Activated CD4-positive, alpha-beta memory T cell treated with anti-CD3 and anti-CD28 coated beads, Interleukin-2, amount 10 ng/mL, durations not matched to agents 7 days and 5 days (primary cell): Measurements from ENCODE around the gene TRIM74. TPM values are rescaled to one million over a fixed set of nuclear protein-coding genes. Genes with fewer than 3 reads are reported as not detected.
"Not testable (repeated sequence)": the region's sequence is repeated elsewhere in the genome, so short reads cannot be mapped to it uniquely, and the experiment has no call there.

ENCODE experiments used
- CTCF ChIA-PET: fragments of 350-600 bp; sonication (Branson Sonifier 250); formaldehyde crosslinking; loops from one replicate; lab custom pipeline; 2021; ENCODE audit warnings: antibody characterized with exemption, inconsistent platforms; lab: Charles Lee
- POLR2A ChIA-PET: fragments of 350-600 bp; sonication (Branson Sonifier 250); formaldehyde crosslinking; loops from one replicate; lab custom pipeline; 2021; ENCODE audit warnings: antibody characterized with exemption; lab: Charles Lee
- DNase-seq: peaks from one replicate; pipeline ENCODE4 v3.0.0-alpha.2; 2020
- H3K27ac Mint-ChIP-seq: one replicate; pipeline ENCODE4 v1.8.0; 2021; ENCODE audit warnings: mild to moderate bottlenecking, mixed read lengths
- H3K27me3 Mint-ChIP-seq: one replicate; pipeline ENCODE4 v1.8.0; 2021; ENCODE audit warnings: mixed read lengths
- H3K36me3 Mint-ChIP-seq: one replicate; pipeline ENCODE4 v1.8.0; 2021; ENCODE audit warnings: low read depth, mixed read lengths
- H3K4me1 Mint-ChIP-seq: one replicate; pipeline ENCODE4 v1.8.0; 2021; ENCODE audit warnings: mixed read lengths
- H3K4me3 Mint-ChIP-seq: one replicate; pipeline ENCODE4 v1.8.0; 2021; ENCODE audit warnings: mild to moderate bottlenecking, mixed read lengths
- H3K9me3 Mint-ChIP-seq: one replicate; pipeline ENCODE4 v1.8.0; 2021; ENCODE audit warnings: mixed read lengths
- total RNA-seq, 2 experiments: library from RNA; stranded (reverse); gene quantifications; one replicate each; pipeline ENCODE4 v1.2.3, GENCODE V29; 2021

TRIM74 gene
- total RNA-seq, 2 experiments from 2014 or later = 1.9 to 2.5 TPM

DNA sequence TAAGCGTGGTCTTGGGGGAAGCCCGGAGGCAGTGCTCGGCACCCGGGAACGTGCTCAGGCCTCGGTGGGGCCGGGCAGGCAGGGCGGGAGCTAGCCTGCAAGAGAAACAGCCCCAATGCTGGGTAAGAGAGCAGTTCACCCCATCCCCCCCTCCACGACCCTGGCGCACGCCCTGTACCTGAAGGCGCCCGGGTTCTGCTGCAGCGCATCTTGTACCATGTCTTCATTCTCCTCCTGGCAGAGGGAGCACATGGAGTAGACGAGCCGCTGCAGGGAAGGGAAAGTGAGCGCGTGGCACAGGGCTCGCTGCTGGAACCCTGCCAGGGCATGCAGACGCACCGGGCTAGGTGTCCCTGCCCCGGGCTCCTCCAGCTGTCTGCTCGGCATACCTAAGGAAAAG is 20.6 kb downstream of the TRIM74 start:
- H3K4me1 Mint-ChIP-seq, H3K27ac Mint-ChIP-seq, H3K9me3 Mint-ChIP-seq, POLR2A ChIA-PET, H3K4me3 Mint-ChIP-seq, DNase-seq, CTCF ChIA-PET, H3K27me3 Mint-ChIP-seq: not testable (repeated sequence)
- peaks cover 14% of the 10 kb centered on the region for H3K36me3 Mint-ChIP-seq

DNA sequence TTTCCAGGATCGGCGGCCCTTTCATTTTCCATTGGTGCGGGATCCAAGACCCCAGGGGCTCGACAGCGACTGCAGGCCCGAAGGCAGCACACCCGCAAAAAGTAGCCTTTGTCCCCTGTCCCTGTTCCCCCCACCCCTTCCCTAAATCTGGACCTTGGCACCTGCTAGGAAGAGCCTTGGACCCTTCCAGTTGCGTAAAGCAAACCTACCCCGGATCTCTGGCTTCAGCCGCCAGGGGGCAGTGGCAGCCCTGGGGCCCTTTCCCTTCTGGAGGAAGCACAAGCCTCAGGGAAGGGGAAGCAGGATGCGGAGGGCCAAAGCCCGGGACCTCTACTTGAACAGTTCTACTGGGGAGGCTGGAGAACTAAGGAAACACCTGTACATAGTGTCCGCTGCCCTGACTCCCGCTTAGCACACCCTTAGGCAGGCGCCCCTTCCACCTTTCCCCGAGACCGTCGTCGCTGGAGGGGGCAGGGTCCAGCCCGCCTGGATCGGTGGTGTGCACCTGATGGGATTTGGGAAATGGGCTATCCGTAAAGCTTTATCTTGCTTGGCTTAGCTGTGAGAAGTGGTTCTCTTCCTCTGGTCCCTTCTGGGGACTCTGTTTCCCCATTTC is 23.0 kb downstream of the TRIM74 start:
- peaks cover 20% of the 10 kb centered on the region for H3K36me3 Mint-ChIP-seq
- H3K4me1 Mint-ChIP-seq, POLR2A ChIA-PET, H3K27me3 Mint-ChIP-seq, H3K27ac Mint-ChIP-seq, CTCF ChIA-PET, H3K9me3 Mint-ChIP-seq, DNase-seq, H3K4me3 Mint-ChIP-seq: not testable (repeated sequence)

DNA sequence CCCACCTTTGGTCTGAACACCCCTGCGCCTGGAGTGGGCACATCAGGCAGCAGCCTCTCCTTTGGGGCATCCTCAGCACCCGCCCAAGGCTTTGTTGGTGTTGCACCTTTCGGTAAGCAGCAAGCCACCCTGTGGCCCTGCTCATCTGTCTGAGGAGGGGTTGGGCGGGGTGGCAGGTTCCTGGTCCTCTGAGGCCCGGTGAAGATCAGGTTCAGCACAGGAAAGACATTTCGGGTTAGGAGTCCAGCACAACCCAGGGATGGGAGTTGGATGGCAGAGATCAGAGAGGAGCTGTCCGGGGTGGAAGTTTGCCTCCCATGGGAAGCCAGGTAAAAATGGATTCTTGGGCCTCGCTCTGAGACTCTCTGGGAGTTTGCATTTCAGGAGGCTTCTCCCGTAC is 23.7 kb downstream of the TRIM74 start:
- DNase-seq, POLR2A ChIA-PET, H3K4me1 Mint-ChIP-seq, H3K4me3 Mint-ChIP-seq, CTCF ChIA-PET, H3K9me3 Mint-ChIP-seq, H3K27me3 Mint-ChIP-seq, H3K27ac Mint-ChIP-seq: not testable (repeated sequence)
- peaks cover 22% of the 10 kb centered on the region for H3K36me3 Mint-ChIP-seq

DNA sequence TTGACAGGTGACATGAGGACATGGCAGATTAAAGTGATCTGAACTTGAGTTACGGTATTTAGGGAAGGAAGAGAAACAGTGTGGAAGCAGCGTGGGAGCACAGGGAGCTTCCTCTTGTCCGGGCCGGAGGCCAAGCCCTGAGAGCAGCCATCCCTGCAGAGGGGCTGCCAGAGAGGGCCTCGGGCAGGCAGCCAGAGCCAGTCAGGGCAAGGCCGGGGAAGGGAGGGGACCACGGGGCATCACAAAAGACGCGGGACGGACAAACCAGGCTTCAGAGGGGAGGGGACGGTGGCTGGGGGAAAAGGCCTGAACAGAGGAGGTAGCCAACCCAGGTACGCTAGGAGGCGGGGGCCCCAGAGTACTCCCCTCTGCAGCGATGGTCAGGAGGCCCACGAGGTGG is 24.3 kb downstream of the TRIM74 start:
- H3K27ac Mint-ChIP-seq, H3K9me3 Mint-ChIP-seq, H3K27me3 Mint-ChIP-seq, H3K4me1 Mint-ChIP-seq, POLR2A ChIA-PET, DNase-seq, CTCF ChIA-PET, H3K4me3 Mint-ChIP-seq: not testable (repeated sequence)
- H3K36me3 Mint-ChIP-seq = peaks cover 22% of the 10 kb centered on the region

DNA sequence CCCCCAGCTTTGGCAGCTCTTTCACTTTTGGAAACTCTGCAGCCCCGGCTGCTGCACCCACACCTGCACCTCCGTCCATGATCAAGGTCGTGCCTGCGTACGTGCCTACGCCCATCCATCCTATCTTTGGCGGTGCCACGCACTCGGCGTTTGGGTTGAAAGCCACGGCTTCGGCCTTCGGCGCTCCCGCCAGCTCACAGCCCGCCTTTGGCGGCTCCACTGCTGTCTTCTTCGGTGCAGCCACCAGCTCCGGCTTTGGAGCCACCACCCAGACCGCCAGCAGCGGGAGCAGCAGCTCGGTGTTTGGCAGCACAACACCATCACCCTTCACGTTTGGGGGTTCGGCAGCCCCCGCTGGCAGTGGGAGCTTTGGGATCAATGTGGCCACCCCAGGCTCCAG is 26.3 kb downstream of the TRIM74 start:
- H3K27ac Mint-ChIP-seq, H3K27me3 Mint-ChIP-seq, H3K4me1 Mint-ChIP-seq, DNase-seq, H3K9me3 Mint-ChIP-seq, POLR2A ChIA-PET, CTCF ChIA-PET, H3K4me3 Mint-ChIP-seq: not testable (repeated sequence)
- peaks cover 30% of the 10 kb centered on the region for H3K36me3 Mint-ChIP-seq

DNA sequence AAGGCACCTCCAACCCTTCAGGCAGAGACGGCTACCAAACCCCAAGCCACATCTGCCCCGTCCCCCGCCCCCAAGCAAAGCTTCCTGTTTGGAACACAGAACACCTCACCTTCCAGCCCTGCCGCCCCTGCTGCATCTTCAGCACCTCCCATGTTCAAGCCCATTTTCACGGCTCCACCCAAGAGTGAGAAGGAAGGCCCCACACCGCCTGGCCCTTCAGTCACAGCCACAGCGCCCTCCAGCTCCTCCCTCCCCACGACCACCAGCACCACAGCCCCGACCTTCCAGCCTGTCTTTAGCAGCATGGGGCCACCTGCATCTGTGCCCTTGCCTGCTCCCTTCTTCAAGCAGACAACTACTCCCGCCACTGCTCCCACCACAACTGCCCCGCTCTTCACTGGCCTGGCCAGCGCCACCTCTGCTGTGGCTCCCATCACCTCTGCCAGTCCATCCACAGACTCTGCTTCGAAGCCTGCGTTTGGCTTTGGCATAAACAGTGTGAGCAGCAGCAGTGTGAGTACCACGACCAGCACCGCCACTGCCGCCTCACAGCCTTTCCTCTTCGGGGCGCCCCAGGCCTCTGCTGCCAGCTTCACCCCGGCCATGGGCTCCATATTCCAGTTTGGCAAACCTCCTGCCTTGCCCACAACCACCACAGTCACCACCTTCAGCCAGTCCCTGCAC is 27.1 kb downstream of the TRIM74 start:
- POLR2A ChIA-PET, H3K27me3 Mint-ChIP-seq, H3K9me3 Mint-ChIP-seq, H3K27ac Mint-ChIP-seq, H3K4me3 Mint-ChIP-seq, CTCF ChIA-PET, DNase-seq: not testable (repeated sequence)
- peaks cover 30% of the 10 kb centered on the region for H3K36me3 Mint-ChIP-seq
- H3K4me1 Mint-ChIP-seq = peaks cover 13% of the 10 kb centered on the region

DNA sequence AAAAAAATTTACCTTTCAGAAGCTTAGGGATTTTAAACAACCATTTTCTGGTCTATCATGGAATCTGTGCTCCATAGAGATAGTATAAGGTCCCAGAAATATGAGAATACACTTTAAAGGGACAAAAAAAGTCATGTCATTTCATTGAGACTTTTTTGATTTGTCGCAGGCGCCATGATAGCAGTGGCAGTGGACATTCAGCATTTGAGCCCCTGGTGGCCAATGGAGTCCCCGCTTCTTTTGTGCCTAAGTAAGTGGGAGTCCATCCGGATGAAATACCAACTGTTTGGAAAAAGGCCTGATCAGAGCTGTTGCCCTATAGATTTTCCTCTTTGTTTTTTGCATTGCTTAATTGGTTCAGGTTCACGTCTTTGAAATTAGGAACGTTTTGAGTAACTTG is 41.0 kb downstream of the TRIM74 start:
- H3K27me3 Mint-ChIP-seq, H3K27ac Mint-ChIP-seq, POLR2A ChIA-PET: not testable (repeated sequence)

DNA sequence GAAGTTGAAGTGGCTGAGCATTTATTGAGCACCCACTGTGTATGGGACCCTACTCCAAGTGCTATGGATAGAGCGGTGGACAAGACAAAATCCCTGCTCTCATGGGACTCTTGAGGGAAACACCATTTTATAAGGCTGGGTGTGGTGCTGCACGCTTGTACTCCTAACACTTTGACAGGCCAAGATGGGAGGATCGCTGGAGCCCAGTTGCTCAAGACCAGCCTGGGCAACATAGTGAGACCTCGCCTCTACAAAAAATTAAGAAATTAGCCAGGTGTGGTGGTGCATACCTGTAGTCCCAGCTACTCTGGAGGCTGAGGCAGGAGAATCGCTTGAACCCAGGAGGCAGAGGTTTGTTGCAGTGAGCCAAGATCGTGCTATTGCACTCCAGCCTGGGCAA is 41.5 kb downstream of the TRIM74 start:
- DNase-seq, H3K9me3 Mint-ChIP-seq, CTCF ChIA-PET, H3K27me3 Mint-ChIP-seq, H3K4me3 Mint-ChIP-seq, H3K27ac Mint-ChIP-seq: not testable (repeated sequence)
- Mint-ChIP-seq H3K36me3 (peaks cover 52% of the 10 kb centered on the region), H3K4me1 (peaks cover 28% of the 10 kb centered on the region)
- POLR2A ChIA-PET = interaction anchor here (1.7 kb wide), 1 partner anchor 99 kb away, joined by 6 read pairs; the partner anchor contains the start of gene TYW1B

More for the DNA sequence above, 41.0 kb downstream of the TRIM74 start:
- Mint-ChIP-seq H3K4me1 (peaks cover 26% of the 10 kb centered on the region), H3K36me3 (peaks cover 50% of the 10 kb centered on the region)
- H3K4me3 Mint-ChIP-seq, DNase-seq, H3K9me3 Mint-ChIP-seq, CTCF ChIA-PET: not testable (repeated sequence)

DNA sequence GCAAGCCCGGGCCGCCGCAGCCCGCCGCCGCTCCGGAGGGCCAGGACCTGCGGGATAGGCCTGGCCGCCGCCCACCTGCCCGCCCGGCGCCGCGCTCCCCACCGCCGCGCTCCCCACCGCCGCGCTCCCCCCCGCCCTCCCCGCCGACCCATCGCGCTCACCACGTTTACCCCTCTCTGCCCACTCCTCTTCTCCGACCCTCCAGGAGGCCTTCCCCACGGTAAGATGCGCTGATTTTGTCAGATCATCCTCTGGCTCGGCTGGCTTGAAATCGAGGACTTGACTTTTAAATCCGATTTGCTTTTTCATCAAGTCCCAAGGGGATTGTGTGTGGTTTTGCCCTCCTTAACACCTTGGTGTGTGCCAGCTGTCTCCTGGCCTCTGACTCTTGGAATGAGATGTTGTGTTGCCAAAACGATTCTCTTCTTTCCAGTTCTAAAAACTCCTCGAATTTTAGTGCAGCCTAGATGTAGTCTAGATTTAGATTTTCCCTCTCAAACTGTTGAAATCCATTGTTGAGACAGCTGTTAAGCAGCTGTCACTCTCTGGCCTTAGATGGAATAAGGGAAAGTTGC is 43.6 kb downstream of the TRIM74 start:
- Mint-ChIP-seq H3K36me3 (peaks cover 52% of the 10 kb centered on the region), H3K27me3 (no peaks in the 10 kb centered on the region), H3K4me3 (peak overlapping the region; percentile 99), H3K4me1 (peaks cover 30% of the 10 kb centered on the region), H3K27ac (peak overlapping the region; percentile 87), H3K9me3 (no peaks in the 10 kb centered on the region)
- no peak for DNase-seq
- ChIA-PET POLR2A (no interaction called here), CTCF (no interaction called here)

DNA sequence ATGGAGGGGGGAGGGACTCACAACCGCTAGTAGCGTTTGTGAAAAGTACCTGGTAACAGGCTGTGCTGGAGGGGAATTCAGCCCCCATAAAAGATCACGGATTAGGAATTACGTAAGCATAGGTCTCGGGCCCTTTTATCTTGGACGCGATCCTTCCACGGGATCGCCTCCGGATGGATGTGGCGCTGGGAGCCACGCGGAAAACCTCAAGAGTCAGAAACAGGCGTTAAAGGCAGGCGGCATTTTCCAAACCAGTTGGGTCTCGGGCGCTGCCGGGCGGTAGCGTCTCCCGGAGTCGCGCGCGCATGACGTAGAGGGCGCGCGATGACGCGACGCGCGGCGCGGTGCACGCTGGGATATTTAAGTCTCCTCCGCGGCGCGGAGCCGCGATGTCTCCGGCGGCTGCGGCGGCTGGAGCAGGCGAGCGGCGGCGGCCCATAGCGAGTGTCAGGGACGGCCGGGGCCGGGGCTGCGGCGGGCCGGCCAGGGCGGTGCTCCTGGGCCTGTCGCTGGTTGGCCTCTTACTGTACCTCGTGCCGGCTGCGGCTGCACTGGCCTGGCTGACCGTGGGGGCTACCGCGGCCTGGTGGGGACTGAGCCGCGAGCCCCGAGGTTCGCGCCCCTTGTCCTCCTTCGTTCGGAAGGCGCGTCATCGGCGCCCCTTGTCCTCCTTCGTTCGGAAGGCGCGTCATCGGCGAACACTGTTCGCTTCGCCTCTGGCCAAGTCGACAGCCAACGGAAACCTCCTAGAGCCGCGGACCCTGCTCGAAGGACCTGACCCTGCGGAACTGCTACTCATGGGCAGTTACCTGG is 44.3 kb downstream of the TRIM74 start, which contains the start of gene POM121:
TSS of gene POM121 (plus strand) at position 363 of the 813 bp plus-strand sequence. CDS start at position 390, 27 bp downstream.
- H3K9me3 Mint-ChIP-seq = no peaks in the 10 kb centered on the region
- POLR2A ChIA-PET = no interaction called here
- CTCF ChIA-PET = no interaction called here
- H3K27me3 Mint-ChIP-seq = no peaks in the 10 kb centered on the region
- H3K36me3 Mint-ChIP-seq = peaks cover 49% of the 10 kb centered on the region
- peak within 1 kb of the TSS; percentile 99 for H3K4me3 Mint-ChIP-seq
- peaks cover 30% of the 10 kb centered on the region for H3K4me1 Mint-ChIP-seq
- H3K27ac Mint-ChIP-seq = peak within 1 kb of the TSS; percentile 98
- peak; percentile 88 for DNase-seq

DNA sequence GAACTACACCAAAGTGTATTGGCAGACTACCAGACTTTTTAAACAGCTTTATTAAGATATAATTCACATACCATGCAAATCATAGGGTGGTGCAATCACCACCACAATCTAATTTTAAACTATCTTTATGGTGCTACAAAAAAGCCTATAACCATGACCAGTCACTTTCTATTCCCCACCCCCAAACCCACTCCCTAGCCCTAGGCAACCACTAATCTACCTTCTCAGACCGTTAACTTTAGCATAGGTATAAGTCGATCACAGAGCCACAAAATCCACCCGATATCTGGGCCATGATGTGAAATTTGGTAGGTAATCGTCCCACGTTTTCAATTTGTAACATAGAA is 44.9 kb downstream of the TRIM74 start:
- peak overlapping the region; percentile 99 for H3K4me3 Mint-ChIP-seq
- peak overlapping the region; percentile 98 for H3K27ac Mint-ChIP-seq
- H3K4me1 Mint-ChIP-seq = peaks cover 30% of the 10 kb centered on the region
- no peaks in the 10 kb centered on the region for H3K9me3 Mint-ChIP-seq
- no peaks in the 10 kb centered on the region for H3K27me3 Mint-ChIP-seq
- no peak for DNase-seq
- POLR2A ChIA-PET = interaction anchor here (1.1 kb wide), 1 partner anchor 9 kb away, joined by 3 read pairs; no protein-coding TSS in a partner anchor
- H3K36me3 Mint-ChIP-seq = peaks cover 46% of the 10 kb centered on the region
- CTCF ChIA-PET = no interaction called here

DNA sequence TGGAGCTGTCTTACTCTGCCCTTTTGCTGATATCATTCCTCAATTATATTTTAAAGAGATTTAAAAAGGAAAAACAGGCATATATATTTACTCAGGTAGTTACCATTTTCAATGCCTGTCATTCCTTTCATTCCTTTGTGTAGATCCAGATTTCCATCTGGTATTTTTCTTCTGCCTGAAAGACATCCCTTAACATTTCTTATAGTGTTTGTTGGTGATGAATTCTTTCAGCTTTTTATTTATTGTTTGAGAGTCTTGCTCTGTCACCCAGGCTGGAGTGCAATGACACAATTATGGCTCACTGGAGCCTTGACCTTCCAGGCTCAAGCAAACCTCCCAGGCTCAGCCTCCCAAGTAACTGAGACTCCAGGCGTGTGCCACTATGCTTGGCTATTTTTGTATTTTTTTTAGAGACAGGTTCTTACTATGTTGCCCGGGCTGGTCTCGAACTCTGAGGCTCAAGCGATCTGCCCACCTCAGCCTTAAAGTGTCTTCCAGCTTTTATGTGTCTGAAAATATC is 50.0 kb downstream of the TRIM74 start:
- no peak overlapping the region for H3K27ac Mint-ChIP-seq

More for the DNA sequence above, 50.0 kb downstream of the TRIM74 start:
- Mint-ChIP-seq H3K4me1 (peaks cover 14% of the 10 kb centered on the region), H3K36me3 (peaks cover 29% of the 10 kb centered on the region), H3K27me3 (no peaks in the 10 kb centered on the region), H3K4me3 (no peak overlapping the region), H3K9me3 (no peaks in the 10 kb centered on the region)
- POLR2A ChIA-PET = interaction anchor here (0.8 kb wide), 1 partner anchor 16 kb away, joined by 3 read pairs; no protein-coding TSS in a partner anchor
- CTCF ChIA-PET = interaction anchor here (0.8 kb wide), 1 partner anchor 96 kb away, joined by 3 read pairs; no protein-coding TSS in a partner anchor
- no peak for DNase-seq
